ENCODE results near the gene ALPL. TPM values are rescaled to one million over a fixed set of nuclear protein-coding genes. Genes with fewer than 3 reads are reported as not detected.

Gene ALPL
- total RNA-seq, 3 donors from 2014 or later: 2.9 to 98.0 (median 17.4) TPM

- Histone ChIP-seq H3K9me3 (peaks cover 0 to 3% of the 10 kb centered on the region in 2 donors), H3K4me3 (peak overlapping the region in 2 of 3 donors; percentile 23 to 37), H3K27me3 (no peaks in the 10 kb centered on the region), H3K4me1 (peaks cover 0 to 4% of the 10 kb centered on the region in 2 donors), H3K27ac (peak overlapping the region; percentile 64 to 72), H3K36me3 (no peaks in the 10 kb centered on the region)
- no peak for TF ChIP-seq CTCF (IDR thresholded peaks at IDR 0.05)
- TF ChIP-seq POLR2AphosphoS5 (IDR thresholded peaks at IDR 0.05): peak in 1 of 3 donors; percentile 11
- no peak for TF ChIP-seq POLR2A (IDR thresholded peaks at IDR 0.05)
- peak; percentile 60 to 62 for DNase-seq (ENCODE audit: low spot score in 2 of 2)
- intact Hi-C loops (cut with DNase I; ENCODE audit: low total_unique reads): loop anchor here (10.0 kb wide), 1 partner anchor 60 kb away; no protein-coding TSS in a partner anchor
Observed at GRCh38 chr1:21574466-21575151, 65.4 kb downstream of the ALPL start.

GRCh38 chr1:21575351-21575942 lies 66.2 kb downstream of the ALPL start:
- Histone ChIP-seq H3K4me3 (no peak overlapping the region), H3K9me3 (peaks cover 0 to 3% of the 10 kb centered on the region in 2 donors), H3K4me1 (peaks cover 0 to 4% of the 10 kb centered on the region in 2 donors), H3K27me3 (no peaks in the 10 kb centered on the region), H3K27ac (peak overlapping the region in 1 of 2 donors; percentile 72), H3K36me3 (no peaks in the 10 kb centered on the region)
- no peak for DNase-seq (ENCODE audit: low spot score in 2 of 2)
- TF ChIP-seq POLR2A (IDR thresholded peaks at IDR 0.05) (no peak), POLR2AphosphoS5 (IDR thresholded peaks at IDR 0.05) (no peak)
- intact Hi-C loops (cut with DNase I; ENCODE audit: low total_unique reads): loop anchor here (10.0 kb wide), 1 partner anchor 61 kb away; no protein-coding TSS in a partner anchor

- H3K27ac ChIP-seq: no peak overlapping the region
- no peaks in the 10 kb centered on the region for H3K36me3 ChIP-seq
- no peak overlapping the region for H3K4me3 ChIP-seq
- no peak for DNase-seq (ENCODE audit: low spot score in 2 of 2)
- H3K27me3 ChIP-seq: no peaks in the 10 kb centered on the region
- no peak for TF ChIP-seq POLR2A (IDR thresholded peaks at IDR 0.05)
- no peak for TF ChIP-seq CTCF (IDR thresholded peaks at IDR 0.05)
- no peak for TF ChIP-seq POLR2AphosphoS5 (IDR thresholded peaks at IDR 0.05)
- intact Hi-C loops (cut with DNase I; ENCODE audit: low total_unique reads): loop anchor here (10.0 kb wide), 1 partner anchor 61 kb away; no protein-coding TSS in a partner anchor
- peaks cover 0 to 4% of the 10 kb centered on the region in 2 donors for H3K4me1 ChIP-seq
- peaks cover 0 to 3% of the 10 kb centered on the region in 2 donors for H3K9me3 ChIP-seq
Observed at GRCh38 chr1:21576031-21576797, 67.0 kb downstream of the ALPL start.

- Histone ChIP-seq H3K4me1 (peaks cover 0 to 4% of the 10 kb centered on the region in 2 donors), H3K27ac (no peak overlapping the region), H3K4me3 (no peak overlapping the region), H3K36me3 (no peaks in the 10 kb centered on the region), H3K27me3 (no peaks in the 10 kb centered on the region), H3K9me3 (peaks cover 0 to 3% of the 10 kb centered on the region in 2 donors)
- TF ChIP-seq CTCF (IDR thresholded peaks at IDR 0.05) (no peak), POLR2AphosphoS5 (IDR thresholded peaks at IDR 0.05) (no peak), POLR2A (IDR thresholded peaks at IDR 0.05) (no peak)
- intact Hi-C loops (cut with DNase I; ENCODE audit: low total_unique reads): loop anchor here (10.0 kb wide), 1 partner anchor 62 kb away; no protein-coding TSS in a partner anchor
- DNase-seq (ENCODE audit: low spot score in 2 of 2): no peak
Observed at GRCh38 chr1:21576798-21577187, 67.6 kb downstream of the ALPL start.

GRCh38 chr1:21577324-21577723 lies 68.1 kb downstream of the ALPL start:
- Histone ChIP-seq H3K4me1 (peaks cover 0 to 4% of the 10 kb centered on the region in 2 donors), H3K9me3 (no peaks in the 10 kb centered on the region), H3K27me3 (no peaks in the 10 kb centered on the region), H3K36me3 (no peaks in the 10 kb centered on the region), H3K4me3 (no peak overlapping the region), H3K27ac (no peak overlapping the region)
- DNase-seq (ENCODE audit: low spot score in 2 of 2): no peak
- intact Hi-C loops (cut with DNase I; ENCODE audit: low total_unique reads): loop anchor here (10.0 kb wide), 1 partner anchor 63 kb away; no protein-coding TSS in a partner anchor
- TF ChIP-seq POLR2A (IDR thresholded peaks at IDR 0.05): no peak

Data from breast epithelium (tissue), 4 donors.